ENCODE data around the gene STAB1. TPM values are rescaled to one million over a fixed set of nuclear protein-coding genes. Genes with fewer than 3 reads are reported as not detected.

Gene STAB1
- total and polyA plus RNA-seq, 2 experiments from 2014 or later, result 0.90 to 1.9 TPM

DNA sequence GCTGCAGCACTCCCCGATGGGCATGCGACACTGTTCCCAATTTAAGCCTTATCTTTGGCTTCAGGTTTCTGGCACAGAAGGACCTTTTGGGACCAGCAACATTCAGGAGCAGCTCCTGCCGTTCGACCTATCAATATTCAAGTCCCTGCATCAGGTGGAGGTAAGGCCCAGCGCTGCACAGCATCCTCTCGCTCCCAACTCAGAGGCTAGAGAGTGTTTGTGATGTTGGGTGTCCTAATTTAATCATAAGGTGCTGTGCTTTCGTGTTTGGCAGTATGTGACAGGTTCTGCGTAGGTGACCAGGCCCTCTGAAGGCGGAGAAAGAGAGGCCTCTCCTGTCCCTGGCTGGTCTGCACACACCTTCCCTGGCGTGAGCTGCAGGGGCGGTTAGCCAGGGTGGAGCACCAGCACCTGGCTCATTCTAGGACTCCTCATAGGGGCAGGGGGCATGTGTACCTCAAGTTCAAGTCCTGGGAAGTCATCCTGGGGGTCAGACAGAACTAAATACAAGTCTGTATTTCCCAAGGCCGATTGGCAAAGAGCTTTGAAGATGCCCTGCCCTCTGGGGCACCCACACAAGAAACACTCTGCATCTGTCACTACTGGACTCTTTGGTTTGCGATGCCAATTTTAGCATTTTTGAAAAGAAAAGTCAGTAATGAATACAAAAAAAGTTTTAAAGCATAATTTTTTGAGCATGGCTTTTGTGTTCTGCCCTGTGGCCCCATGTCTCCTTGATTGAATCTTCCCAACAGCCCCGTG is 22.7 kb upstream of the STAB1 start (continued):
- TF ChIP-seq, protein P1, sequence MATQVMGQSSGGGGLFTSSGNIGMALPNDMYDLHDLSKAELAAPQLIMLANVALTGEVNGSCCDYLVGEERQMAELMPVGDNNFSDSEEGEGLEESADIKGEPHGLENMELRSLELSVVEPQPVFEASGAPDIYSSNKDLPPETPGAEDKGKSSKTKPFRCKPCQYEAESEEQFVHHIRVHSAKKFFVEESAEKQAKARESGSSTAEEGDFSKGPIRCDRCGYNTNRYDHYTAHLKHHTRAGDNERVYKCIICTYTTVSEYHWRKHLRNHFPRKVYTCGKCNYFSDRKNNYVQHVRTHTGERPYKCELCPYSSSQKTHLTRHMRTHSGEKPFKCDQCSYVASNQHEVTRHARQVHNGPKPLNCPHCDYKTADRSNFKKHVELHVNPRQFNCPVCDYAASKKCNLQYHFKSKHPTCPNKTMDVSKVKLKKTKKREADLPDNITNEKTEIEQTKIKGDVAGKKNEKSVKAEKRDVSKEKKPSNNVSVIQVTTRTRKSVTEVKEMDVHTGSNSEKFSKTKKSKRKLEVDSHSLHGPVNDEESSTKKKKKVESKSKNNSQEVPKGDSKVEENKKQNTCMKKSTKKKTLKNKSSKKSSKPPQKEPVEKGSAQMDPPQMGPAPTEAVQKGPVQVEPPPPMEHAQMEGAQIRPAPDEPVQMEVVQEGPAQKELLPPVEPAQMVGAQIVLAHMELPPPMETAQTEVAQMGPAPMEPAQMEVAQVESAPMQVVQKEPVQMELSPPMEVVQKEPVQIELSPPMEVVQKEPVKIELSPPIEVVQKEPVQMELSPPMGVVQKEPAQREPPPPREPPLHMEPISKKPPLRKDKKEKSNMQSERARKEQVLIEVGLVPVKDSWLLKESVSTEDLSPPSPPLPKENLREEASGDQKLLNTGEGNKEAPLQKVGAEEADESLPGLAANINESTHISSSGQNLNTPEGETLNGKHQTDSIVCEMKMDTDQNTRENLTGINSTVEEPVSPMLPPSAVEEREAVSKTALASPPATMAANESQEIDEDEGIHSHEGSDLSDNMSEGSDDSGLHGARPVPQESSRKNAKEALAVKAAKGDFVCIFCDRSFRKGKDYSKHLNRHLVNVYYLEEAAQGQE (IDR thresholded peaks at IDR 0.05; ENCODE audit: unreplicated experiment), result no peak
- TF ChIP-seq EZH2 (IDR thresholded peaks at IDR 0.05; ENCODE audit: low read depth, unreplicated experiment) (no peak), JUNB (IDR thresholded peaks at IDR 0.05; ENCODE audit: unreplicated experiment) (no peak), CREB1 (CRISPR knock-in tag; IDR thresholded peaks at IDR 0.05; ENCODE audit: low read depth) (no peak), EZH2phosphoT487 (IDR thresholded peaks at IDR 0.05; ENCODE audit: unreplicated experiment) (no peak), ZNF331 (CRISPR knock-in tag; IDR thresholded peaks at IDR 0.05; ENCODE audit: low read depth) (no peak), POLR2AphosphoS5 (IDR thresholded peaks at IDR 0.05; ENCODE audit: low read depth) (no peak)

DNA sequence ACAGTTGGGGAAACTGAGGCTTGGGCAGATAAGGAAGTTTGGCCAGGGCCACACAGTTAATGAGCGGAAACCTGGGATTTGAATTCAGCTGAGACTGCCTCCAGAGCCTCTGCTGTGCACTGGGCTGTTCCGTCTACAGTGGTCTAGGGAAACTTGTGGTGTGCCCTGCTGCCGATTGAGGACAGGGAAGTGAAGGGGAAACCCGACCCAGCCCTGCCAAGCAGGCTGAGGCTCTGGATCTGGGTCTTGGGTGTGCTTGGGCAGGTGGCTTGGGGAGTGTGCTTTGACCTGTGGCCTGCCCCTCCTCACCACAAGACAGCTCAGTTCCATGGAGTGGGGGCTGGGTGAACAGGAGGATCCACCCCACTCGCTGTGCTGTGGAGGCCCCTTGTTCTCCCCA is 22.1 kb upstream of the STAB1 start:
- Mint-ChIP-seq H3K27me3 (ENCODE audit: insufficient read depth, low read depth, poor library complexity) (peaks cover 4% of the 10 kb centered on the region), H3K4me1 (no peaks in the 10 kb centered on the region; the same call in 2 of the 3 replicates), H3K36me3 (ENCODE audit: low read depth) (peaks cover 61% of the 10 kb centered on the region), H3K27ac (no peak overlapping the region), H3K9me3 (no peaks in the 10 kb centered on the region), H3K4me3 (no peak overlapping the region)
- ATAC-seq (no peak), DNase-seq (ENCODE audit: low spot score) (no peak)
- H3K79me2 ChIP-seq (replicated peaks; ENCODE audit: insufficient read depth), result peaks cover 19% of the 10 kb centered on the region
- peaks cover 7% of the 10 kb centered on the region; the same call in 1 of the 2 replicates for H4K20me1 ChIP-seq (replicated peaks; ENCODE audit: insufficient read depth)
- no peak overlapping the region for H3K4me3 ChIP-seq
- no peak overlapping the region for H3K4me2 ChIP-seq
- 0 out of 2 replicates have a peak, but pooled peaks cover 6% of the 10 kb centered on the region for H3F3A ChIP-seq (replicated peaks; ENCODE audit: low read depth)
- H2AFZ ChIP-seq, result no peak overlapping the region
- no peaks in the 10 kb centered on the region for H3K27me3 ChIP-seq (ENCODE audit: insufficient read depth)
- no peaks in the 10 kb centered on the region for H3K9me2 ChIP-seq (ENCODE audit: insufficient read depth)
- TF ChIP-seq NANOG (IDR thresholded peaks at IDR 0.05; ENCODE audit: borderline replicate concordance) (no peak), ZNF114 (CRISPR knock-in tag; IDR thresholded peaks at IDR 0.05) (no peak), ETS1 (IDR thresholded peaks at IDR 0.05) (no peak)
- TF ChIP-seq, protein P2, sequence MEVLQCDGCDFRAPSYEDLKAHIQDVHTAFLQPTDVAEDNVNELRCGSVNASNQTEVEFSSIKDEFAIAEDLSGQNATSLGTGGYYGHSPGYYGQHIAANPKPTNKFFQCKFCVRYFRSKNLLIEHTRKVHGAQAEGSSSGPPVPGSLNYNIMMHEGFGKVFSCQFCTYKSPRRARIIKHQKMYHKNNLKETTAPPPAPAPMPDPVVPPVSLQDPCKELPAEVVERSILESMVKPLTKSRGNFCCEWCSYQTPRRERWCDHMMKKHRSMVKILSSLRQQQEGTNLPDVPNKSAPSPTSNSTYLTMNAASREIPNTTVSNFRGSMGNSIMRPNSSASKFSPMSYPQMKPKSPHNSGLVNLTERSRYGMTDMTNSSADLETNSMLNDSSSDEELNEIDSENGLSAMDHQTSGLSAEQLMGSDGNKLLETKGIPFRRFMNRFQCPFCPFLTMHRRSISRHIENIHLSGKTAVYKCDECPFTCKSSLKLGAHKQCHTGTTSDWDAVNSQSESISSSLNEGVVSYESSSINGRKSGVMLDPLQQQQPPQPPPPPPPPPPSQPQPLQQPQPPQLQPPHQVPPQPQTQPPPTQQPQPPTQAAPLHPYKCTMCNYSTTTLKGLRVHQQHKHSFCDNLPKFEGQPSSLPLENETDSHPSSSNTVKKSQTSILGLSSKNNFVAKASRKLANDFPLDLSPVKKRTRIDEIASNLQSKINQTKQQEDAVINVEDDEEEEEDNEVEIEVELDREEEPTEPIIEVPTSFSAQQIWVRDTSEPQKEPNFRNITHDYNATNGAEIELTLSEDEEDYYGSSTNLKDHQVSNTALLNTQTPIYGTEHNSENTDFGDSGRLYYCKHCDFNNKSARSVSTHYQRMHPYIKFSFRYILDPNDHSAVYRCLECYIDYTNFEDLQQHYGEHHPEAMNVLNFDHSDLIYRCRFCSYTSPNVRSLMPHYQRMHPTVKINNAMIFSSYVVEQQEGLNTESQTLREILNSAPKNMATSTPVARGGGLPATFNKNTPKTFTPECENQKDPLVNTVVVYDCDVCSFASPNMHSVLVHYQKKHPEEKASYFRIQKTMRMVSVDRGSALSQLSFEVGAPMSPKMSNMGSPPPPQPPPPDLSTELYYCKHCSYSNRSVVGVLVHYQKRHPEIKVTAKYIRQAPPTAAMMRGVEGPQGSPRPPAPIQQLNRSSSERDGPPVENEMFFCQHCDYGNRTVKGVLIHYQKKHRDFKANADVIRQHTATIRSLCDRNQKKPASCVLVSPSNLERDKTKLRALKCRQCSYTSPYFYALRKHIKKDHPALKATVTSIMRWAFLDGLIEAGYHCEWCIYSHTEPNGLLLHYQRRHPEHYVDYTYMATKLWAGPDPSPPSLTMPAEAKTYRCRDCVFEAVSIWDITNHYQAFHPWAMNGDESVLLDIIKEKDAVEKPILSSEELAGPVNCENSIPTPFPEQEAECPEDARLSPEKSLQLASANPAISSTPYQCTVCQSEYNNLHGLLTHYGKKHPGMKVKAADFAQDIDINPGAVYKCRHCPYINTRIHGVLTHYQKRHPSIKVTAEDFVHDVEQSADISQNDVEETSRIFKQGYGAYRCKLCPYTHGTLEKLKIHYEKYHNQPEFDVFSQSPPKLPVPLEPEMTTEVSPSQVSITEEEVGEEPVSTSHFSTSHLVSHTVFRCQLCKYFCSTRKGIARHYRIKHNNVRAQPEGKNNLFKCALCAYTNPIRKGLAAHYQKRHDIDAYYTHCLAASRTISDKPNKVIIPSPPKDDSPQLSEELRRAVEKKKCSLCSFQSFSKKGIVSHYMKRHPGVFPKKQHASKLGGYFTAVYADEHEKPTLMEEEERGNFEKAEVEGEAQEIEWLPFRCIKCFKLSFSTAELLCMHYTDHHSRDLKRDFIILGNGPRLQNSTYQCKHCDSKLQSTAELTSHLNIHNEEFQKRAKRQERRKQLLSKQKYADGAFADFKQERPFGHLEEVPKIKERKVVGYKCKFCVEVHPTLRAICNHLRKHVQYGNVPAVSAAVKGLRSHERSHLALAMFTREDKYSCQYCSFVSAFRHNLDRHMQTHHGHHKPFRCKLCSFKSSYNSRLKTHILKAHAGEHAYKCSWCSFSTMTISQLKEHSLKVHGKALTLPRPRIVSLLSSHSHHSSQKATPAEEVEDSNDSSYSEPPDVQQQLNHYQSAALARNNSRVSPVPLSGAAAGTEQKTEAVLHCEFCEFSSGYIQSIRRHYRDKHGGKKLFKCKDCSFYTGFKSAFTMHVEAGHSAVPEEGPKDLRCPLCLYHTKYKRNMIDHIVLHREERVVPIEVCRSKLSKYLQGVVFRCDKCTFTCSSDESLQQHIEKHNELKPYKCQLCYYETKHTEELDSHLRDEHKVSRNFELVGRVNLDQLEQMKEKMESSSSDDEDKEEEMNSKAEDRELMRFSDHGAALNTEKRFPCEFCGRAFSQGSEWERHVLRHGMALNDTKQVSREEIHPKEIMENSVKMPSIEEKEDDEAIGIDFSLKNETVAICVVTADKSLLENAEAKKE (CRISPR knock-in tag; IDR thresholded peaks at IDR 0.05), result no peak
- no peaks in the 10 kb centered on the region for H3K4me1 ChIP-seq (ENCODE audit: insufficient read depth)
- H3K27ac ChIP-seq (ENCODE audit: low read depth), result no peak overlapping the region
- H3K36me3 ChIP-seq (ENCODE audit: insufficient read depth), result peaks cover 28% of the 10 kb centered on the region
